GM15510 (cell line): ENCODE results near the gene TLCD3B.

Experiments
- POLR2A ChIP-seq: IDR thresholded peaks from 3 replicates; pipeline ENCODE4 v1.6.1; 2011; ENCODE audit warnings: borderline replicate concordance; ENCODE audit not compliant: insufficient read length; ENCODE audit errors: extremely low read depth

TLCD3B gene

GRCh38 chr16:29991571-29991904 is 39.5 kb downstream of the TLCD3B start:
- no peak for TF ChIP-seq POLR2A

- no peak for TF ChIP-seq POLR2A
These were observed 40.0 kb downstream of the TLCD3B start for GRCh38 chr16:29990883-29991570.

GRCh38 chr16:29990034-29990433 is 41.0 kb downstream of the TLCD3B start:
- no peak for TF ChIP-seq POLR2A

GRCh38 chr16:29989111-29989858 is 41.8 kb downstream of the TLCD3B start:
- no peak for TF ChIP-seq POLR2A

GRCh38 chr16:29988346-29989075 is 42.6 kb downstream of the TLCD3B start:
- TF ChIP-seq POLR2A: no peak

GRCh38 chr16:29987371-29988085 is 43.5 kb downstream of the TLCD3B start:
- TF ChIP-seq POLR2A: no peak

- TF ChIP-seq POLR2A: no peak
These were observed 44.1 kb downstream of the TLCD3B start for GRCh38 chr16:29986931-29987330.

- no peak for TF ChIP-seq POLR2A
These were observed 44.8 kb downstream of the TLCD3B start for GRCh38 chr16:29986231-29986630.

GRCh38 chr16:29985271-29985811 is 45.7 kb downstream of the TLCD3B start:
- TF ChIP-seq POLR2A: no peak

- no peak for TF ChIP-seq POLR2A
These were observed 46.3 kb downstream of the TLCD3B start for GRCh38 chr16:29984764-29985147.

- no peak for TF ChIP-seq POLR2A
These were observed 46.8 kb downstream of the TLCD3B start for GRCh38 chr16:29984137-29984763.

GRCh38 chr16:29983420-29984136 is 47.5 kb downstream of the TLCD3B start:
- no peak for TF ChIP-seq POLR2A

GRCh38 chr16:29982560-29983419 is 48.3 kb downstream of the TLCD3B start:
- no peak for TF ChIP-seq POLR2A
